Neural cell (in vitro differentiated cells): ENCODE results near the gene ECM1. TPM values are rescaled to one million over a fixed set of nuclear protein-coding genes. Genes with fewer than 3 reads are reported as not detected.

Experiments used
- H2AFZ ChIP-seq: fragments of 200-600, 300-800 bp; sonication (generic), shearing (Covaris generic); 2 replicates; pipeline ENCODE4 v1.6.0; 2014; ENCODE audit warnings: low read depth, mild to moderate bottlenecking, antibody characterized with exemption, low read length, moderate library complexity
- H3F3A ChIP-seq: fragments of 200-600 bp; shearing (Covaris generic); 2 replicates; pipeline ENCODE4 v1.6.1; 2016; ENCODE audit warnings: mild to moderate bottlenecking, moderate library complexity, mixed read lengths, antibody characterized with exemption, low read length; ENCODE audit not compliant: insufficient read depth, poor library complexity, severe bottlenecking
- H3K27ac ChIP-seq: fragments of 200-600, 300-800 bp; sonication (generic), shearing (Covaris generic); 2 replicates; pipeline ENCODE4 v1.5.1; 2014; ENCODE audit warnings: mild to moderate bottlenecking, low read length, moderate library complexity
- H3K27me3 ChIP-seq: fragments of 300-800, 200-600 bp; sonication (generic), shearing (Covaris generic); 2 replicates; pipeline ENCODE4 v1.6.0; 2014; ENCODE audit warnings: mild to moderate bottlenecking, low read depth, low read length, moderate library complexity; ENCODE audit not compliant: insufficient read depth
- H3K36me3 ChIP-seq: fragments of 300-800, 200-600 bp; sonication (generic), shearing (Covaris generic); 2 replicates; pipeline ENCODE4 v1.5.1; 2014; ENCODE audit warnings: mild to moderate bottlenecking, antibody characterized with exemption, low read length, moderate library complexity; ENCODE audit not compliant: insufficient read depth
- H3K4me2 ChIP-seq: fragments of 300-800, 200-600 bp; sonication (generic), shearing (Covaris generic); 2 replicates; pipeline ENCODE4 v1.6.0; 2014; ENCODE audit warnings: mild to moderate bottlenecking, low read length
- H3K4me3 ChIP-seq: fragments of 300-800, 200-600 bp; sonication (generic), shearing (Covaris generic); 2 replicates; pipeline ENCODE4 v1.5.1; 2014; ENCODE audit warnings: mild to moderate bottlenecking, low read length, moderate library complexity
- H3K79me2 ChIP-seq: fragments of 200-600 bp; shearing (Covaris generic); replicated peaks from 2 replicates; pipeline ENCODE4 v1.6.0; 2014; ENCODE audit warnings: mild to moderate bottlenecking, low read length, moderate library complexity; ENCODE audit not compliant: insufficient read depth
- H3K9ac ChIP-seq: fragments of 300-800, 200-600 bp; sonication (generic), shearing (Covaris generic); 2 replicates; pipeline ENCODE4 v1.6.1; 2016; ENCODE audit warnings: mild to moderate bottlenecking, low read length, mixed read lengths
- H3K9me2 ChIP-seq: fragments of 200-600 bp; shearing (Covaris generic); 2 replicates; pipeline ENCODE4 v1.6.1; 2016; ENCODE audit warnings: mild to moderate bottlenecking, low read length, mixed read lengths; ENCODE audit not compliant: insufficient read depth
- H3K9me3 ChIP-seq: fragments of 200-600, 300-800 bp; sonication (generic), shearing (Covaris generic); 2 replicates; pipeline ENCODE4 v1.6.1; 2016; ENCODE audit warnings: mild to moderate bottlenecking, mixed run types, low read length, moderate library complexity, mixed read lengths
- H4K20me1 ChIP-seq: fragments of 200-600 bp; shearing (Covaris generic); 2 replicates; pipeline ENCODE4 v1.6.1; 2016; ENCODE audit warnings: mild to moderate bottlenecking, mixed run types; ENCODE audit not compliant: insufficient read depth
- CTCF ChIP-seq: fragments of 450-650 bp; IDR thresholded peaks from 2 replicates; pipeline ENCODE4 v1.5.1; 2014; ENCODE audit warnings: antibody characterized with exemption, mild to moderate bottlenecking, moderate library complexity; ENCODE audit not compliant: poor library complexity, severe bottlenecking
- EP300 ChIP-seq: fragments of 450-650 bp; conservative IDR thresholded peaks from 2 replicates; pipeline ENCODE4 v1.6.1; 2014; ENCODE audit warnings: antibody characterized with exemption, mild to moderate bottlenecking, moderate library complexity; ENCODE audit not compliant: poor library complexity, severe bottlenecking
- EZH2 ChIP-seq: fragments of 200-600, 300-800 bp; shearing (Covaris generic), sonication (generic); IDR thresholded peaks from 2 replicates; pipeline ENCODE4 v1.6.1; 2014; ENCODE audit warnings: antibody characterized with exemption, low read length, borderline replicate concordance, mild to moderate bottlenecking; ENCODE audit not compliant: insufficient read depth, poor library complexity, severe bottlenecking
- MXI1 ChIP-seq: fragments of 450-650 bp; conservative IDR thresholded peaks from 2 replicates; pipeline ENCODE4 v1.6.1; 2014; ENCODE audit warnings: antibody characterized with exemption, mild to moderate bottlenecking; ENCODE audit not compliant: poor library complexity, severe bottlenecking
- POLR2AphosphoS5 ChIP-seq: IDR thresholded peaks from 2 replicates; pipeline ENCODE4 v1.6.1; 2012
- RAD21 ChIP-seq: fragments of 450-650 bp; conservative IDR thresholded peaks from 2 replicates; pipeline ENCODE4 v1.6.1; 2014; ENCODE audit warnings: antibody characterized with exemption, mild to moderate bottlenecking, moderate library complexity
- REST ChIP-seq: IDR thresholded peaks from 2 replicates; pipeline ENCODE4 v1.6.1; 2012; ENCODE audit warnings: borderline replicate concordance
- SMC3 ChIP-seq: fragments of 450-650 bp; conservative IDR thresholded peaks from 2 replicates; pipeline ENCODE4 v1.6.1; 2014; ENCODE audit warnings: antibody characterized with exemption, mild to moderate bottlenecking, moderate library complexity; ENCODE audit not compliant: poor library complexity
- TAF1 ChIP-seq: IDR thresholded peaks from 2 replicates; pipeline ENCODE4 v1.6.1; 2012; ENCODE audit warnings: low read depth
- polyA plus RNA-seq: library from polyadenylated mRNA; depleted of rRNA; stranded (reverse); fragments of >200 nt; gene quantifications from 2 replicates; pipeline ENCODE4 v1.2.3, GENCODE V29; 2014

ECM1 gene
- polyA plus RNA-seq, 1 donor from 2014 or later: 2.3 TPM

- Histone ChIP-seq H4K20me1 (no peaks in the 10 kb centered on the region), H3K9me3 (no peaks in the 10 kb centered on the region)
Observed at GRCh38 chr1:150477733-150478132, 30.2 kb upstream of the ECM1 start.

GRCh38 chr1:150479370-150479769, 28.5 kb upstream of the ECM1 start:
- H3K4me3 ChIP-seq: no peak overlapping the region

More at GRCh38 chr1:150477733-150478132, 30.2 kb upstream of the ECM1 start:
- H3K27ac ChIP-seq: no peak overlapping the region
- H3K9me2 ChIP-seq: no peaks in the 10 kb centered on the region
- no peaks in the 10 kb centered on the region for H3K79me2 ChIP-seq
- no peak overlapping the region for H3K9ac ChIP-seq
- H3K4me3 ChIP-seq: no peak overlapping the region
- no peak overlapping the region for H2AFZ ChIP-seq
- H3K4me2 ChIP-seq: no peak overlapping the region
- H3K36me3 ChIP-seq: peaks cover 4% of the 10 kb centered on the region
- no peaks in the 10 kb centered on the region for H3F3A ChIP-seq
- H3K27me3 ChIP-seq: no peaks in the 10 kb centered on the region
- no peak for TF ChIP-seq REST
- no peak for TF ChIP-seq RAD21
- TF ChIP-seq TAF1: no peak
- TF ChIP-seq CTCF: no peak
- no peak for TF ChIP-seq EP300
- no peak for TF ChIP-seq SMC3
- no peak for TF ChIP-seq EZH2
- TF ChIP-seq POLR2AphosphoS5: no peak
- no peak for TF ChIP-seq MXI1

More at GRCh38 chr1:150479370-150479769, 28.5 kb upstream of the ECM1 start:
- no peak overlapping the region for H3K9ac ChIP-seq
- TF ChIP-seq CTCF: no peak
- no peak for TF ChIP-seq EP300
- no peak for TF ChIP-seq REST
- TF ChIP-seq POLR2AphosphoS5: no peak
- H3K9me2 ChIP-seq: no peaks in the 10 kb centered on the region
- H3K27me3 ChIP-seq: no peaks in the 10 kb centered on the region
- no peaks in the 10 kb centered on the region for H3K36me3 ChIP-seq
- H3F3A ChIP-seq: no peaks in the 10 kb centered on the region
- no peak overlapping the region for H3K4me2 ChIP-seq
- H2AFZ ChIP-seq: no peak overlapping the region
- H3K79me2 ChIP-seq: no peaks in the 10 kb centered on the region
- H3K9me3 ChIP-seq: no peaks in the 10 kb centered on the region
- H3K27ac ChIP-seq: no peak overlapping the region
- H4K20me1 ChIP-seq: no peaks in the 10 kb centered on the region
